Endothelial cell of umbilical vein (primary cell): ENCODE data around the gene RAB3D.

Source experiments
- EZH2 ChIP-seq: IDR thresholded peaks from 2 replicates; pipeline ENCODE4 v1.6.1; 2012; ENCODE audit warnings: borderline replicate concordance, low read depth, mild to moderate bottlenecking, moderate library complexity, low read length, inconsistent platforms; ENCODE audit not compliant: severe bottlenecking
- FOS ChIP-seq: IDR thresholded peaks from 2 replicates; pipeline ENCODE4 v1.6.1; 2011; ENCODE audit warnings: mild to moderate bottlenecking, low read length, moderate library complexity, borderline replicate concordance; ENCODE audit not compliant: insufficient read depth
- GATA2 ChIP-seq: IDR thresholded peaks from 2 replicates; pipeline ENCODE4 v1.7.0; 2011; ENCODE audit warnings: low read depth, mild to moderate bottlenecking, moderate library complexity, mixed read lengths, low read length; ENCODE audit not compliant: insufficient read length, insufficient read depth
- JUN ChIP-seq: IDR thresholded peaks from 2 replicates; pipeline ENCODE4 v1.6.1; 2011; ENCODE audit warnings: borderline replicate concordance, low read depth; ENCODE audit not compliant: insufficient read length, insufficient read depth
- MYC ChIP-seq: IDR thresholded peaks from one replicate; pipeline ENCODE4 v1.6.1; 2011; ENCODE audit warnings: mild to moderate bottlenecking, low read depth, low read length
- POLR2A ChIP-seq: IDR thresholded peaks from 2 replicates; pipeline ENCODE4 v1.6.1; 2012; ENCODE audit warnings: low read depth, mild to moderate bottlenecking, control low read depth, low read length
- POLR2AphosphoS5 ChIP-seq: IDR thresholded peaks from 2 replicates; pipeline ENCODE4 v1.6.1; 2012; ENCODE audit warnings: low read depth, mild to moderate bottlenecking, control low read depth, low read length, moderate library complexity; ENCODE audit not compliant: insufficient read depth
- TF ChIP-seq, protein P1 (sequence below), 2 donors: IDR thresholded peaks; 1 replicate in 1 of 2; 2 replicates in 1 of 2; pipeline ENCODE4 v1.5.1; 2011; ENCODE audit warnings: low read length in 2 of 2, mild to moderate bottlenecking in 2 of 2, moderate library complexity in 2 of 2, control low read depth in 1 of 2, inconsistent platforms in 1 of 2, low read depth in 1 of 2; ENCODE audit not compliant: insufficient read depth in 1 of 2; ENCODE audit errors: extremely low read depth in 1 of 2
- TF ChIP-seq, protein P2 (sequence below): IDR thresholded peaks from 2 replicates; pipeline ENCODE4 v1.6.1; 2011; ENCODE audit not compliant: insufficient read depth, insufficient read length

DNA sequence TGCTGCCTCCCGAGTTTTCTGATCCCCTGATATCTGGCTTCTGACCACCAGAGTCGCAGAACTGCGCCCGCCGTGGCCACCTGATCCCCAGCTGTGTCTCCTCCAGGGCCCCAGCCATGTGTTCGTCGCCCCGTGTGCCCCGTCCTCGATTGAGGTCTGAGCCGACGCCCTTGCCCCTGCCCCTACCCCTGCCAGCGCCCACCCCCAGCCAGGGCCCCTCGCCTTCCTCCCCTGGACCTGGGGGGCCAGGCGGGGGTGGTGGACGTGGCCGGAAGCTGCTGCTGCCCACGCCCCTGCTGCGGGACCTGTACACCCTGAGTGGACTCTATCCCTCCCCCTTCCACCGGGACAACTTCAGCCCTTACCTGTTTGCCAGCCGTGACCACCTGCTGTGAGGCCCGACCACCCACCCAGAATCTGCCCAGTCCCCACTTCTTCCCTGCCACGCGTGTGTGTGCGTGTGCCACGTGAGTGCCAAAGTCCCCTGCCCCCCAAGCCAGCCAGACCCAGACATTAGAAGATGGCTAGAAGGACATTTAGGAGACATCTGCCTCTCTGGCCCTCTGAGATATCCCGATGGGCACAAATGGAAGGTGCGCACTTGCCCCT is 24.9 kb upstream of the RAB3D start:
- no peak for TF ChIP-seq FOS
- TF ChIP-seq POLR2AphosphoS5, result no peak
- no peak for TF ChIP-seq POLR2A
- TF ChIP-seq, protein P1, sequence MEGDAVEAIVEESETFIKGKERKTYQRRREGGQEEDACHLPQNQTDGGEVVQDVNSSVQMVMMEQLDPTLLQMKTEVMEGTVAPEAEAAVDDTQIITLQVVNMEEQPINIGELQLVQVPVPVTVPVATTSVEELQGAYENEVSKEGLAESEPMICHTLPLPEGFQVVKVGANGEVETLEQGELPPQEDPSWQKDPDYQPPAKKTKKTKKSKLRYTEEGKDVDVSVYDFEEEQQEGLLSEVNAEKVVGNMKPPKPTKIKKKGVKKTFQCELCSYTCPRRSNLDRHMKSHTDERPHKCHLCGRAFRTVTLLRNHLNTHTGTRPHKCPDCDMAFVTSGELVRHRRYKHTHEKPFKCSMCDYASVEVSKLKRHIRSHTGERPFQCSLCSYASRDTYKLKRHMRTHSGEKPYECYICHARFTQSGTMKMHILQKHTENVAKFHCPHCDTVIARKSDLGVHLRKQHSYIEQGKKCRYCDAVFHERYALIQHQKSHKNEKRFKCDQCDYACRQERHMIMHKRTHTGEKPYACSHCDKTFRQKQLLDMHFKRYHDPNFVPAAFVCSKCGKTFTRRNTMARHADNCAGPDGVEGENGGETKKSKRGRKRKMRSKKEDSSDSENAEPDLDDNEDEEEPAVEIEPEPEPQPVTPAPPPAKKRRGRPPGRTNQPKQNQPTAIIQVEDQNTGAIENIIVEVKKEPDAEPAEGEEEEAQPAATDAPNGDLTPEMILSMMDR (IDR thresholded peaks at IDR 0.05; ENCODE audit: extremely low read depth in 1 of 2, insufficient read depth in 1 of 2, low read depth in 1 of 2, low read length in 2 of 2), result no peak
- TF ChIP-seq MYC, result no peak
- TF ChIP-seq EZH2, result no peak
- TF ChIP-seq GATA2, result no peak
- TF ChIP-seq, protein P2, sequence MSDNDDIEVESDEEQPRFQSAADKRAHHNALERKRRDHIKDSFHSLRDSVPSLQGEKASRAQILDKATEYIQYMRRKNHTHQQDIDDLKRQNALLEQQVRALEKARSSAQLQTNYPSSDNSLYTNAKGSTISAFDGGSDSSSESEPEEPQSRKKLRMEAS, result no peak
- TF ChIP-seq JUN, result no peak
